Measurements from ENCODE around the gene EIF5.

- TF ChIP-seq, protein P1, sequence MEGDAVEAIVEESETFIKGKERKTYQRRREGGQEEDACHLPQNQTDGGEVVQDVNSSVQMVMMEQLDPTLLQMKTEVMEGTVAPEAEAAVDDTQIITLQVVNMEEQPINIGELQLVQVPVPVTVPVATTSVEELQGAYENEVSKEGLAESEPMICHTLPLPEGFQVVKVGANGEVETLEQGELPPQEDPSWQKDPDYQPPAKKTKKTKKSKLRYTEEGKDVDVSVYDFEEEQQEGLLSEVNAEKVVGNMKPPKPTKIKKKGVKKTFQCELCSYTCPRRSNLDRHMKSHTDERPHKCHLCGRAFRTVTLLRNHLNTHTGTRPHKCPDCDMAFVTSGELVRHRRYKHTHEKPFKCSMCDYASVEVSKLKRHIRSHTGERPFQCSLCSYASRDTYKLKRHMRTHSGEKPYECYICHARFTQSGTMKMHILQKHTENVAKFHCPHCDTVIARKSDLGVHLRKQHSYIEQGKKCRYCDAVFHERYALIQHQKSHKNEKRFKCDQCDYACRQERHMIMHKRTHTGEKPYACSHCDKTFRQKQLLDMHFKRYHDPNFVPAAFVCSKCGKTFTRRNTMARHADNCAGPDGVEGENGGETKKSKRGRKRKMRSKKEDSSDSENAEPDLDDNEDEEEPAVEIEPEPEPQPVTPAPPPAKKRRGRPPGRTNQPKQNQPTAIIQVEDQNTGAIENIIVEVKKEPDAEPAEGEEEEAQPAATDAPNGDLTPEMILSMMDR (conservative IDR thresholded peaks at IDR 0.05 in 1 of 2, IDR thresholded peaks at IDR 0.05 in 1 of 2; ENCODE audit: extremely low read depth in 1 of 2, insufficient read depth in 1 of 2, low read depth in 1 of 2, low read length in 2 of 2): no peak
- no peak for TF ChIP-seq EZH2 (IDR thresholded peaks at IDR 0.05; ENCODE audit: borderline replicate concordance, low read length)
Measured at GRCh38 chr14:103337794-103338193, 3.8 kb downstream of the EIF5 start.

Measured in mammary epithelial cell (primary cell).